HepG2 (cell line): Measurements from ENCODE around the gene EFCAB14. TPM values are rescaled to one million over a fixed set of nuclear protein-coding genes. Genes with fewer than 3 reads are reported as not detected.

Experiments
- ATAC-seq: fragments of 200-7000 bp; cut with Tn5 transposase; 3 replicates; pipeline ENCODE4 v1.9.1; 2020; ENCODE audit warnings: mild to moderate bottlenecking, moderate library complexity
- BruUV-seq: library from RNA; stranded (reverse); fragments of 400-500 nt; replicated peaks from 2 replicates; lab custom pipeline; 2021; lab: Mats Ljungman, UMichigan
- CTCF ChIA-PET: fragments of 300-600 bp; formaldehyde crosslinking; extraction: SDS; loops from one replicate; lab custom pipeline; 2021; ENCODE audit warnings: low total read pairs, inconsistent platforms, low intra/inter-chr PET ratio; lab: Yijun Ruan, JAX
- POLR2A ChIA-PET: fragments of 350-600 bp; sonication (Branson Sonifier 250); formaldehyde crosslinking; loops from one replicate; lab custom pipeline; 2020; ENCODE audit warnings: antibody characterized with exemption, inconsistent platforms; lab: Yijun Ruan, JAX
- DNase-seq: peaks from one replicate; pipeline ENCODE4 v3.0.0-alpha.2; 2015; ENCODE audit warnings: low spot score
- FAIRE-seq: peaks from 3 replicates; lab custom pipeline; 2011; peaks lifted over from hg19 to GRCh38; lab: Jason Lieb, UNC
- H2AFZ ChIP-seq: one replicate; pipeline ENCODE4 v1.6.1; 2011; ENCODE audit warnings: low read length, inconsistent platforms
- H3K27ac ChIP-seq: fragments of 300-600 bp; 3 replicates; pipeline ENCODE4 v1.8.0; 2011; ENCODE audit warnings: mixed run types, mild to moderate bottlenecking, mixed read lengths, low read length, inconsistent platforms; ENCODE audit not compliant: insufficient read depth; ENCODE audit errors: extremely low read length
- H3K27me3 ChIP-seq, 2 experiments: fragments of 200-600 bp in 1 of 2; 2 replicates in 1 of 2; 3 replicates in 1 of 2; pipeline versions ENCODE4 v1.6.0 to v1.8.0; 2011; ENCODE audit warnings: low read length in 2 of 2, mild to moderate bottlenecking in 2 of 2, moderate library complexity in 2 of 2, inconsistent platforms in 1 of 2; ENCODE audit not compliant: insufficient read depth in 2 of 2, control insufficient read depth in 1 of 2
- H3K36me3 ChIP-seq, 2 experiments: fragments of 200-600 bp in 1 of 2; replicated peaks in 1 of 2; 2 replicates in 1 of 2; 3 replicates in 1 of 2; pipeline versions ENCODE4 v1.5.1 to v1.8.0; 2011; ENCODE audit warnings: low read length in 2 of 2, inconsistent platforms in 1 of 2; ENCODE audit not compliant: insufficient read depth in 2 of 2, control insufficient read depth in 1 of 2
- H3K4me1 ChIP-seq: 2 replicates; pipeline ENCODE4 v1.5.1; 2012; ENCODE audit warnings: low read length, inconsistent platforms; ENCODE audit not compliant: insufficient read depth
- H3K4me2 ChIP-seq: 2 replicates; pipeline ENCODE4 v1.6.0; 2011; ENCODE audit warnings: low read depth, low read length, inconsistent platforms
- H3K4me3 ChIP-seq, 3 experiments: fragments of 200-600 bp in 1 of 3; sonication (generic), shearing (Covaris generic) in 1 of 3; replicated peaks in 1 of 3; 2 replicates each; pipeline ENCODE4 v1.5.1; 2011 to 2016; ENCODE audit warnings: low read length in 3 of 3, inconsistent platforms in 2 of 3, low read depth in 2 of 3, mild to moderate bottlenecking in 2 of 3, control low read depth in 1 of 3, mixed read lengths in 1 of 3; ENCODE audit not compliant: insufficient read depth in 1 of 3
- H3K79me2 ChIP-seq: one replicate; pipeline ENCODE4 v1.6.1; 2011; ENCODE audit warnings: low read length, inconsistent platforms; ENCODE audit not compliant: insufficient read depth
- H3K9ac ChIP-seq: 2 replicates; pipeline ENCODE4 v1.6.0; 2011; ENCODE audit warnings: mild to moderate bottlenecking, low read depth, low read length, inconsistent platforms; ENCODE audit not compliant: insufficient read depth
- H3K9me3 ChIP-seq: 2 replicates; pipeline ENCODE4 v1.5.1; 2012; ENCODE audit warnings: mild to moderate bottlenecking, low read length
- H4K20me1 ChIP-seq: 2 replicates; pipeline ENCODE4 v1.6.0; 2011; ENCODE audit warnings: inconsistent platforms, mild to moderate bottlenecking, low read length, moderate library complexity; ENCODE audit not compliant: insufficient read depth
- HDAC2 ChIP-seq: sonication (generic); formaldehyde crosslinking; IDR thresholded peaks from 2 replicates; pipeline ENCODE4 v1.4.0; 2020; ENCODE audit warnings: missing genetic modification reagents
- ZNF672 ChIP-seq: sonication (generic); formaldehyde crosslinking; IDR thresholded peaks from 2 replicates; pipeline ENCODE4 v1.8.1; 2022; ENCODE audit warnings: missing genetic modification reagents
- WGBS: methylation state at CpG from one replicate; pipeline ENCODE4 v1.1.6; 2017; ENCODE audit warnings: low lambda C conversion rate; 5-methylcytosine and 5-hydroxymethylcytosine counted together
- in situ Hi-C: cut with HindIII; loops from 2 replicates; pipeline ENCODE4 v1.10.0; 2017; ENCODE audit warnings: low pct_unique_long_range_greater_than_20kb; ENCODE audit not compliant: extremely low pct_ligation_motif_present
- intact Hi-C: fragments of 100-400 bp; cut with micrococcal nuclease; formaldehyde crosslinking; loops from one replicate; pipeline ENCODE4 v1.10.0; 2022; ENCODE audit not compliant: unreplicated experiment
- polyA plus RNA-seq, 8 experiments: library from polyadenylated mRNA; depleted of rRNA in 3 of 8; stranded (reverse) in 7 of 8; unstranded in 1 of 8; fragments of >200 nt; fragmentation: Illumina TruSeq in 4 of 8; extraction: Trizol in 4 of 8; gene quantifications; 2 replicates each; pipeline versions ENCODE4 v1.2.1 to v1.2.3, GENCODE V29; 2011 to 2016; ENCODE audit warnings: low read depth in 4 of 8, missing spikeins in 1 of 8, mixed read lengths in 1 of 8; ENCODE audit not compliant: insufficient read depth in 1 of 8
- total RNA-seq, 5 experiments: library from RNA; depleted of rRNA; stranded (reverse); fragments of >200 nt; fragmentation: Illumina TruSeq; extraction: Trizol; gene quantifications; 2 replicates each; pipeline ENCODE4 v1.2.3, GENCODE V29; 2016; ENCODE audit warnings: low read depth in 1 of 5
- TF ChIP-seq, protein P1 (sequence below): sonication (generic); formaldehyde crosslinking; IDR thresholded peaks from 2 replicates; pipeline ENCODE4 v1.5.0; 2020; ENCODE audit warnings: mild to moderate bottlenecking, missing genetic modification reagents, moderate library complexity
- TF ChIP-seq, protein P2 (sequence below): IDR thresholded peaks from 2 replicates; pipeline ENCODE4 v1.6.1; 2016

EFCAB14 gene
- total and polyA plus RNA-seq, 2 of the 13 experiments (the other 11 are each of a cell fraction or from before 2014, with no cell fraction given): 13.4 to 17.9 TPM

DNA sequence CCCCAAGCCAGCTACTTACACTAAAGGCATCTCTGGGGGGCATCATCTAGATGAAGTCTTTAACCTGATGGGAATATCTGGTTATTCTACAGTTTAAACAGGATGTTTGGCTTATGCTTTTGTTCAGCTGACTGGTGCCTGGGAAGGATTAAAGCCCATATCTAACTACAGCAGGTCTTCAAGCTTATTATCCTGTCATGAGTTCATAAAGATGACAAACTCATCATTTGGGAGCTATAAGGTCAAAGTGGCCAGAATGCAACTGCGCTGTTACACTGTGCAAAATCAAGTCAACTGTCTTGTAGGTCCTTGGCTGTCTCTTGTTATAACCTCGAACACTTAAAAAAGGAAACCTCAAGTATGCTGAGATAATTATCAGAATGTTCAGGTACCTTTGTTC, 83.7 kb downstream of the EFCAB14 start:
- no peak overlapping the region for H3K27ac ChIP-seq
- FAIRE-seq: no peak
- no peak overlapping the region for H3K4me2 ChIP-seq
- no peaks in the 10 kb centered on the region for H4K20me1 ChIP-seq
- POLR2A ChIA-PET: interaction anchor here (0.6 kb wide), 1 partner anchor 18 kb away, joined by 3 read pairs; no protein-coding TSS in a partner anchor
- no peak for TF ChIP-seq HDAC2
- no peak for TF ChIP-seq ZNF672 (CRISPR knock-in tag)
- no peak overlapping the region for H2AFZ ChIP-seq
- no peaks in the 10 kb centered on the region for H3K9me3 ChIP-seq
- H3K27me3 ChIP-seq: no peaks in the 10 kb centered on the region
- H3K36me3 ChIP-seq: peaks cover 5 to 30% of the 10 kb centered on the region in 2 experiments
- CTCF ChIA-PET: no interaction called here
- peaks cover 11% of the 10 kb centered on the region for H3K4me1 ChIP-seq
- H3K9ac ChIP-seq: no peak overlapping the region
- WGBS: 100% methylated on average over 2 of the region's 2 CpGs
- H3K79me2 ChIP-seq: no peaks in the 10 kb centered on the region
- TSS peak; percentile 48 for BruUV-seq
- H3K4me3 ChIP-seq: no peak overlapping the region
- ATAC-seq: no peak
- DNase-seq: no peak
- intact Hi-C loops: no loop called here
- in situ Hi-C loops: no loop called here

DNA sequence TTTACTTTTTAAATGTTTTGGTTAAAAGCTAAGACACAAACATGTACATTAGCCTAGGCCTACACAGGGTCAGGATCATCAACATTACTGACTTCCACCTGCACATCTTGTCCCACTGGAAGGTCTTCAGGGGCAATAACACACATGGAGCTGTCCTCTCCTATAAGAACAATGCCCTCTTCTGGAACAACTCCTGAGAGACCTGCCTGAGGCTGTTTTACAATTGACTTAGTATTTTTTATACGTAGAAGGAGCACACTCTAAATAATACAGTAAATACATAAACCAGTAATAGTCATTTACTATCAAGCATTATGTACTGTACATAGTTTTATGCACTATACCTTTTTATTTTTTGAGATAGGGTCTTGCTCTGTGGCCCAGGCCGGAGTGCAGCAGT, 88.2 kb downstream of the EFCAB14 start:
- no peaks in the 10 kb centered on the region for H3K79me2 ChIP-seq
- no peak overlapping the region for H3K4me3 ChIP-seq
- no peaks in the 10 kb centered on the region for H4K20me1 ChIP-seq
- WGBS: 91% methylated on average over 2 of the region's 2 CpGs
- no peak for ATAC-seq
- in situ Hi-C loops (no loop called here), intact Hi-C loops (no loop called here)
- ChIA-PET POLR2A (no interaction called here), CTCF (no interaction called here)
- TF ChIP-seq, protein P1, sequence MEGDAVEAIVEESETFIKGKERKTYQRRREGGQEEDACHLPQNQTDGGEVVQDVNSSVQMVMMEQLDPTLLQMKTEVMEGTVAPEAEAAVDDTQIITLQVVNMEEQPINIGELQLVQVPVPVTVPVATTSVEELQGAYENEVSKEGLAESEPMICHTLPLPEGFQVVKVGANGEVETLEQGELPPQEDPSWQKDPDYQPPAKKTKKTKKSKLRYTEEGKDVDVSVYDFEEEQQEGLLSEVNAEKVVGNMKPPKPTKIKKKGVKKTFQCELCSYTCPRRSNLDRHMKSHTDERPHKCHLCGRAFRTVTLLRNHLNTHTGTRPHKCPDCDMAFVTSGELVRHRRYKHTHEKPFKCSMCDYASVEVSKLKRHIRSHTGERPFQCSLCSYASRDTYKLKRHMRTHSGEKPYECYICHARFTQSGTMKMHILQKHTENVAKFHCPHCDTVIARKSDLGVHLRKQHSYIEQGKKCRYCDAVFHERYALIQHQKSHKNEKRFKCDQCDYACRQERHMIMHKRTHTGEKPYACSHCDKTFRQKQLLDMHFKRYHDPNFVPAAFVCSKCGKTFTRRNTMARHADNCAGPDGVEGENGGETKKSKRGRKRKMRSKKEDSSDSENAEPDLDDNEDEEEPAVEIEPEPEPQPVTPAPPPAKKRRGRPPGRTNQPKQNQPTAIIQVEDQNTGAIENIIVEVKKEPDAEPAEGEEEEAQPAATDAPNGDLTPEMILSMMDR: 0 out of 2 replicates have a peak, but pooled peaks have one; percentile 6
- TF ChIP-seq, protein P2, sequence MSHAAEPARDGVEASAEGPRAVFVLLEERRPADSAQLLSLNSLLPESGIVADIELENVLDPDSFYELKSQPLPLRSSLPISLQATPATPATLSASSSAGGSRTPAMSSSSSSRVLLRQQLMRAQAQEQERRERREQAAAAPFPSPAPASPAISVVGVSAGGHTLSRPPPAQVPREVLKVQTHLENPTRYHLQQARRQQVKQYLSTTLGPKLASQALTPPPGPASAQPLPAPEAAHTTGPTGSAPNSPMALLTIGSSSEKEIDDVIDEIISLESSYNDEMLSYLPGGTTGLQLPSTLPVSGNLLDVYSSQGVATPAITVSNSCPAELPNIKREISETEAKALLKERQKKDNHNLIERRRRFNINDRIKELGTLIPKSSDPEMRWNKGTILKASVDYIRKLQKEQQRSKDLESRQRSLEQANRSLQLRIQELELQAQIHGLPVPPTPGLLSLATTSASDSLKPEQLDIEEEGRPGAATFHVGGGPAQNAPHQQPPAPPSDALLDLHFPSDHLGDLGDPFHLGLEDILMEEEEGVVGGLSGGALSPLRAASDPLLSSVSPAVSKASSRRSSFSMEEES (CRISPR knock-in tag): no peak
- H2AFZ ChIP-seq: no peak overlapping the region
- peaks cover 4 to 25% of the 10 kb centered on the region in 2 experiments for H3K36me3 ChIP-seq
- H3K4me1 ChIP-seq: peaks cover 8% of the 10 kb centered on the region
- no peaks in the 10 kb centered on the region for H3K27me3 ChIP-seq
- no peak for DNase-seq
- H3K9ac ChIP-seq: no peak overlapping the region
- H3K4me2 ChIP-seq: no peak overlapping the region
- FAIRE-seq: no peak
- no peaks in the 10 kb centered on the region for H3K9me3 ChIP-seq
- H3K27ac ChIP-seq: no peak overlapping the region
- BruUV-seq: no TSS peak

Other genes with a start within 250 kb of the EFCAB14 start
- not detected in 2 replicates for gene DMBX1, start 229.3 kb downstream of the EFCAB14 start, total RNA-seq (2016; rRNA removed; fragmentation: Illumina TruSeq; extraction: Trizol)
- not detected in 2 replicates for gene DMBX1, start 229.3 kb downstream of the EFCAB14 start, polyA plus RNA-seq (2011; rRNA removed)
- gene KNCN, start 167.5 kb downstream of the EFCAB14 start, total RNA-seq (2016; rRNA removed; fragmentation: Illumina TruSeq; extraction: Trizol): not detected in 2 replicates
- not detected in 2 replicates for gene KNCN, start 167.5 kb downstream of the EFCAB14 start, polyA plus RNA-seq (2011; rRNA removed)
- 14.7 and 18.5 TPM in 2 replicates for gene MKNK1, start 114.8 kb downstream of the EFCAB14 start, total RNA-seq (2016; rRNA removed; fragmentation: Illumina TruSeq; extraction: Trizol)
- gene MKNK1, start 114.8 kb downstream of the EFCAB14 start, polyA plus RNA-seq (2011; rRNA removed): 24.1 and 25.6 TPM in 2 replicates
- 3.1 and 3.5 TPM in 2 replicates for gene MOB3C, start 102.3 kb downstream of the EFCAB14 start, total RNA-seq (2016; rRNA removed; fragmentation: Illumina TruSeq; extraction: Trizol)
- gene MOB3C, start 102.3 kb downstream of the EFCAB14 start, polyA plus RNA-seq (2011; rRNA removed): 4.1 and 6.8 TPM in 2 replicates
- 66.6 and 82.9 TPM in 2 replicates for gene ATPAF1, start 50.8 kb downstream of the EFCAB14 start, total RNA-seq (2016; rRNA removed; fragmentation: Illumina TruSeq; extraction: Trizol)
- gene ATPAF1, start 50.8 kb downstream of the EFCAB14 start, polyA plus RNA-seq (2011; rRNA removed): 57.3 and 76.7 TPM in 2 replicates
- not detected in 2 replicates for gene TEX38, start 47.3 kb downstream of the EFCAB14 start, total RNA-seq (2016; rRNA removed; fragmentation: Illumina TruSeq; extraction: Trizol)
- 0.07 and 0.18 TPM in 2 replicates for gene TEX38, start 47.3 kb downstream of the EFCAB14 start, polyA plus RNA-seq (2011; rRNA removed)
- not detected in 2 replicates for gene CYP4B1, start 79.9 kb upstream of the EFCAB14 start, total RNA-seq (2016; rRNA removed; fragmentation: Illumina TruSeq; extraction: Trizol)
- gene CYP4B1, start 79.9 kb upstream of the EFCAB14 start, polyA plus RNA-seq (2011; rRNA removed): 0.03 and 0.10 TPM in 2 replicates
- not detected in 2 replicates for gene CYP4A11, start 222.4 kb upstream of the EFCAB14 start, total RNA-seq (2016; rRNA removed; fragmentation: Illumina TruSeq; extraction: Trizol)
- not detected in 2 replicates for gene CYP4A11, start 222.4 kb upstream of the EFCAB14 start, polyA plus RNA-seq (2011; rRNA removed)